GM03348 (cell line): ENCODE data around the gene MIEF1.

Experiments
- DNase-seq: peaks from one replicate; pipeline ENCODE4 v3.0.0; 2012; ENCODE audit warnings: low spot score

Gene MIEF1

GRCh38 chr22:39528681-39529486 is 26.8 kb downstream of the MIEF1 start:
- DNase-seq = peak; percentile 91

- no peak for DNase-seq
Measured at GRCh38 chr22:39529487-39529851, 27.4 kb downstream of the MIEF1 start.

- no peak for DNase-seq
Measured at GRCh38 chr22:39530116-39530515, 28.0 kb downstream of the MIEF1 start.

GRCh38 chr22:39530692-39531331 is 28.7 kb downstream of the MIEF1 start:
- DNase-seq = peak; percentile 55

DNA sequence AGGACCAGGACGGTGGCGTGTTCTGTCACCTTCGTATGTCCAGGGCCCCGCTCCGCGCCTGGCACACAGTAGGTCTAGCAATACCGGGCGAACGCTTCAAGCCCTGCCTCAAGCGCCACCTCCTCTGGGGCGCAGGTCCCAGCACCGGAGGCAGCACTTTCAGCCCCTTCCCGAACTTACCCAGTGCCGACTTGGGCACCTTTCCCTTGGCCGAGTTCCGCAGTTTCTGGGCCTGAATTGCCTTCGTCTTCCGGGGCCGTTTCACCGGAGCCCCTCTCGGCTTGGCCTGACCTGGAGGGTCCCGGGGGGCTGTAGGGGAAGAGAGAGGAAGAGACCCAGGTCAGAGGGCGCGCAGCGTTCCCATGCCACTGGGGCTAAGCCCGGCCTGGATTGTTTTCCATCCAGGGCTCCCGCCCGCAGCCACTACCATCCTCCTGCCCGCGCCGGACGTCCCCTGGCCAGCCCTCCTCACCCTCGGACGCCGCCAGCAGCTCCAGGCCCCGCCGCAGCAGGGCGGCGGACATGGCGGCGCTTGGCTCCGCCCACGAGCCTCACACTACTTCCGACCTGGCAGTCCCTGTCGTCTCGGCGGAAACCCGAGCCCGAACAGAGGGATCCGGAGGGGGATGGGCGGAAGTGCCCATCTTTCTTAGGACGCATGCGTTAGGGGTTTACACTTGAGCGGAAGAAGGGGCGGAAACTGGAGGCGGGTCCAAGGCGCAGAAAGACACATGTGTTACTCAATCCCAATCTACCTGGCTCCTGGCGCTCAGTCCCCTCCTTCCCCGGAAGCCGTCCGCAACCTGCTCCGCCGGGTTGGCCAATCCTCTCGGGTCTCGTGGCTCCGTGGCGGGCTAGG is 30.4 kb downstream of the MIEF1 start, which contains the start of gene RPS19BP1:
RPS19BP1 (minus strand) TSS at position 534 of the 859 bp plus-strand sequence; CDS start at position 524, 10 bp downstream.
- DNase-seq = peak; percentile 96

- DNase-seq = no peak
Measured at GRCh38 chr22:39534092-39534506, 32.0 kb downstream of the MIEF1 start.

DNA sequence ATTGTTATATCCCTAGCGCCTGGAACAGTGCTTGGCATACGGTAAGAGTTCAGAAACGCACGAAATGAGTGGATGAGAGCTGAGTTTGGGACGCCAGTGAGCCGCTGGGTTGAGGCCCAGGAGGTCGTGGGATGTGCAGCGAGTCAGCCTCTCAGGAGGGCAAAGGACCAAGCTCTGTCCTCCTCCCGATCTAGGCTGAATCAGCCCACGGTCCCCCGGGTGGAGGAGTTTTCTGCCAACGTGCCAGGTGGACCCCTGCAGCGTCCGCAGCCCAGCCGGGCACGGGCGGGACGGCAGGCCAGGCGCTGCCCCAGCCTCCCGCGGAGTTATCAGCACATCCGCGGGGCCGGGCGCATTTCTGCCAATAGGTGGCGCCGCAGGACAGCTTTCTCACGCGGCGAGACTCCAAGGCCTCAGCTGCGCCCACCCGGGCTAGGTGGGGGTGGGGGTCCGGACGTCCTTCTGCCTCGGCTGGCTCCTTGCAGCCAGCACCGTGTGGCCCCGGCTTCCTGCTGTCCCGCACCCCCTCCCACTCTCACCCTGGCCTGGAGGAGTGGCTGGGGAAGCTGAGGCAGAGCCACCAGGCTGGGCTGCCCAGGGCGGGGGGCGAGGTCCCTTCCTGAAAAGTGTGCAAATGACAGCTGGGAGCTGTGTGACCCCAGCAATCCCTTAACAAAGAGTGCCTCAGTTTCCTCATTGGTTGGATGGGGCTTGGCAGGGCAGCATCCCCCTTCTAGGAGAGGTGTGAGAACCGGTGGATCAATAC is 32.7 kb downstream of the MIEF1 start:
- DNase-seq = peak; percentile 91

DNA sequence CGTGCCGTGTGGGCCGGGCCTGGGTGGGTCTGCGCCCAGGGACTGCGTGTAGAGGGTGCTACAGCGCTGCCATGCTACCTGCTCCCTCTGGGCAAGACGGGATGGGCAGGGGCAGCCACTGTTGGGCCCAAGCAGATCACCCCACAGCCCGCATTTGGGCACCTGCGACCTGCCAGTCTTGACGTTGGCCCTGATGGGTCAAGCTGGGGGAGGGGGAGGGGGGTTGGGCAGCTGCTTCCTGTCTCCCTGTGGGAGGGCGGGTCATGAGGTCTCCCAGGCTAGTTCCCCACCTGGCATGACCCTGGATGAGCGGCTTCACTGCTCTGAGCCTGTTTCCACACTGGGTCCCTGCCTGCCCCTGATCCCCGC is 33.3 kb downstream of the MIEF1 start:
- no peak for DNase-seq

DNA sequence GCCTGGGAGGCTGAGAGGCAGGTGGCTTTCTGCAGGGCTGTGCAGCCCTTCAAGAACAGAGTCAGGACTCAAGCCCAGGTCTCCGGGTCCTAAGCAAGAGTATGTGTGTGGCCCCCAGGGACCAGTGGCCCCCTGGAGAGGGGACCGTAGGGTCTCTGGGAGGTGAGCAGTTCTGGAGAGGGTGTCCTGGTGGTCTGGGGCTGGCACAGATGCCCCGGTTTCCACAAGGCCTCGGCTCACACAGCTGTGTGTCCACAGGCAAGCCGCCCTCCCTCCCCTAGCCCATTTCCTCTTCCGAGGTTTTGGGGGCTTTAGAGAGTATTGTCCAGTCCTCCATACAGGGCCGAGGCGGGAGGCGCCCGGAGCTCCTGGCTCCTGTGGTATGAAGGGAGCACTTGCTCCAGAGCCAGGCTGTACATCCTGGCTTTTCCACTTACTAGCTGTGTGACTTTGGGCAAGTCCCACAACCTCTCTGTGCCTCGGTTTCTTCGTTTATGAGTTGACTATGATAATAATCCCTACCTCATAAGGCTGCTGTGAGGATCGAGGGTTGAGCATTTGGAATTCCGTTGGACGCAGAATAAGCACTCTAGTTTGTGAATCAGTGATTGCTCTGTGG is 33.9 kb downstream of the MIEF1 start:
- DNase-seq = no peak

DNA sequence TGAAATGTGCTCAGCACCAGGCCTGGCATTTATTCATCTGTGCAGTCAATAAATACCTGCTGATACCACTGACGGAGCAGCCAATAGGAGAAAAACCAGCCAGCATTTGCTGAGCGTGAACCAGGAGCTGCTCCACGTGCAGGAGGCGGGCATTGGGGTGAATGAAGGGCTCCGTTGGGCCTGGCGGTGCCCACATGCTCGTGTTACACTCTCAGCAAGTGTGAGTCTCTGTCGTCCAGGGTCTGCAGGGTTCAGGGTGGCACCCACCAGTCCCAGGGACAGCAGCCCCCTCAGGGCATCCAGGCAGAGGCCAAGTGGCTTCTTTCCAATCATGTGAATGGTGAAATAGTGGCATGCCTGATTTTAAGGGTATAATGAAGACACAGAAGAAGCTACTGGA is 34.6 kb downstream of the MIEF1 start:
- no peak for DNase-seq

DNA sequence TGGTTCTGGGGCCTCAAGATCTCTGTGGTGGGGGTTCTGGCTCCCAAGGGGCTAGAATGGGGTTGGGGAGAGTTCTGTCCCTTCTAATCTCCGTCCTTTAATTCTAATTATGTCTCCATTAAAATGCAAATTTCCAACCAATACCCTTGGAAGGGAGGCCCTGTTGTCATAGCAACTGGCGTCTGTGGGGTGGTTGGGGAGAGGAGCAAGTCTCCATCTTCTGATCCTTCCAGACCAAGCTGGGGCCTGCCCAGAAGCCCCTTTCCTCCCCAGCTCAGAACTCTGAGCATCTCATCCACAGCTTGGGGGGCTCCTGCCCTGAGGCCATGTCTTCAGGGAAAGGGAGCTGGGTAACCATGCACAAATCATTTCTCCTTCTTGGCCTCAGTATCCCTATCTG is 35.9 kb downstream of the MIEF1 start:
- DNase-seq = no peak

DNA sequence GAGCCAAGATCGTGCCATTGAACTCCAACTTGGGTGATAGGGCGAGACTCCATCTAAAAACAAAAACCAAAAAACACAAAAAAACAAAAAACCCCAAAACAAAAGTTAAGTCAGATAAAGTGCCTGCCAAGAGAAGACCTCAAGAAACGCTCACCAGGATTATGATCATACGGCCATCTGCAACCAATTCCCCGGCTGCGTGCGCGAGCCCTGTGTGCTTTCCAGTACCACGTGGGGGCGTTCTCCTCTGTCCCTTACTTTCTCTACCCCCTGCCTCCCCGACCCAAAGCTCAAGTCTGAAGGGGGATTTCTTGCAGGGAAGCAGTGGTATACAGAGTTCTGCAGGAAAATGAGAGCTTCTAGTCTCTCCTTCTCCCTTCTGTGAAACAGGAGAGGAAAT is 41.0 kb downstream of the MIEF1 start:
- DNase-seq = peak; percentile 50

GRCh38 chr22:39545386-39546365 is 43.6 kb downstream of the MIEF1 start:
- DNase-seq = peak; percentile 62

DNA sequence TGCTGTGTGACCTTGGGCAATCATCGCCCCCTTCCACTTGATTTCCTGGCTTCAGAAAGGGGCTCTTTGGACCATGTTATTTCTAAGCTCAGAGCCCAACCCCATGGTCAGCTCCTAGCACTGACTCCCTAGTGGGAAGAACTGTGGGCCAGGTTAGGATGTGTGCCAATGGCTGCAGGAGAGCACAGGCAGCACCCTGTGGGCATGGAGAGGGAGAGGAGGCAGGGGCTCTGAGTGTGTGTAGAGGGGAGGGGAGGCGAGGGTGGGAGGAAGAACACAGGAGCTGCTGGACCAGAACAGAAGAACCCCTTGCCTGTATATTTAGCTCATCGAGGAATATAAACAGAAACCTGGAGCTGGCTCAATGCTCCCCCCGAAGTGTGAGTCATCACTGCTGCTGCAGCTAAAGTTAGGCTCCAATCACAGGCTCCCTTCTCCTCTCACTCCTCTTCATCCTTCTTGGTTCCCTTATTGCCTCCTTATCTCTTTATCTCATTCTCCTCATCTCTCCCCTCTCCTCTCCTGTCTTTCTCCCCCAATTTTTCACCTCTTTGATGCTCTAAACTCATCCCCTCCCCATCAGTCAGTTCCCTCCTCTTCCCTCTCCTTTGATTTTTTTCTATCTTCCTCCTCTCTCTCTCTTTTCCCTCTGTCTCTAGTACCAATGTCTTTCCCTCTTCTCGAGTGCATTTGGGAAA is 44.9 kb downstream of the MIEF1 start:
- DNase-seq = no peak

DNA sequence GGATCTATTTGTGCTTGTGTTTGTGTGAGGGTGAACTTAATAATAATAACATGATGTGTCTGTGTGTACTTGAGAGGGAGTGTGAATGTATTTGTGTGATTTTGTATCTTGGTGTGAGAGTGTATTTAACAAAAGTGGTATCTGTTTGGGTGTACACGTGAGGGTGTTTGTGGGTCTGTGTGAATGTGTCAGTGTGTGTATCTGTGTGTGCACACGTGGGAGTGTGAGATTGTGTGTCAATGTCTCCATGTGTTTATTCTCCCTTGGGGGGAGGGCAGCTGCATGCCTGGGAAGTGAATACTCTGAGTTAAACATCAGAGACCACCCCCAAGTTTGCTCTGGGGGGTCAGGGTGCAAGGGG is 45.5 kb downstream of the MIEF1 start:
- DNase-seq = no peak

DNA sequence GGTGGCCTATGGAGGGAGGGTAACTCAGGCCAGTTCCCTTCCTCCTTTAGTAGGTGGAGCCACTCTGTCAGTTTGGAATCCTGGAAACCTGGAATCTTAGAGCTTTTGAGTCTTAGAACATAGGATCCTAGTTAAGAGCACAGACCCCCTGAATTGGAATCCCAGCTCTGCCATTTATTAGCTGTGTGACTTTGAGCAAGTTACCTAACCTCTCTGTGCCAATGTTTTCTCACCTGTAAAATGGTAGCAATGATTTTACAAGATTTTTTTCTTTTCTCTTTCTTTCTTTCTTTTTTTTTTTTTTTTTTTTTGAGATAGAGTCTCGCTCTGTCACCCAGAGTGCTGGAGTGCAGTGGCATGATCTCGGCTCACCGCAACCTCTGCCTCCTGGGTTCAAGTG is 51.3 kb downstream of the MIEF1 start:
- no peak for DNase-seq

- DNase-seq = no peak
Measured at GRCh38 chr22:39554151-39554550, 52.1 kb downstream of the MIEF1 start.

GRCh38 chr22:39556970-39557841 is 55.1 kb downstream of the MIEF1 start:
- peak; percentile 47 for DNase-seq

DNA sequence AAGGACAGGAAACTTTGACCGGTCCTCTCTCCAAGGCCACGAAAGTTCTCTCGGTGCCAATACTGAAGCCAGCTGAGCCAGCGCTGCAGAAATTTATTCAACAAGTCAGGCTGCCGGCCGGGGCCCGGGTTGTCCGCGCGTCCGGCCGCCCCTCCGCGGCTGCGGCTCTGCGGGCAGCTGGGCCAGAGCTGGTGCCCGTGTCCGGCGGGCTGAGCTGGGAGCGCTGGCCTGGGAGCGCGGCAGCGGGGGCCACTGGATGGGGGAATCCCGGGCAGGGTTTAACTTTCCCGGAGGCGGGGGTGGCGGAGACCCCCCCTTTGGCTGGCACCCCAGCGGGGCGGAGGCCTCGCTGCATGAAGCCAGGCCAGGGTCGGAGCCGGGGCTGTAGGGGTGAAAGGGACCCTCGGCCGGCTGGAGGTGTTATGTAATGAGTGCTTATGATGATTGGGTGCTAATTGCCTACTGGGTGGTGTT is 56.2 kb downstream of the MIEF1 start:
- no peak for DNase-seq
